ENCODE data around the gene EEF1G.

The EEF1G gene

GRCh38 chr11:62536301-62536957, 37.3 kb downstream of the EEF1G start:
- no peak for DNase-seq

- no peak for DNase-seq
Measured at GRCh38 chr11:62535802-62536201, 37.9 kb downstream of the EEF1G start.

GRCh38 chr11:62534779-62535545, 38.7 kb downstream of the EEF1G start:
- no peak for DNase-seq

- no peak for DNase-seq
Measured at GRCh38 chr11:62532096-62532495, 41.6 kb downstream of the EEF1G start.

GRCh38 chr11:62516736-62517371, 56.8 kb downstream of the EEF1G start:
- DNase-seq: no peak

- DNase-seq: no peak
Measured at GRCh38 chr11:62514151-62514550, 59.5 kb downstream of the EEF1G start.

DNA sequence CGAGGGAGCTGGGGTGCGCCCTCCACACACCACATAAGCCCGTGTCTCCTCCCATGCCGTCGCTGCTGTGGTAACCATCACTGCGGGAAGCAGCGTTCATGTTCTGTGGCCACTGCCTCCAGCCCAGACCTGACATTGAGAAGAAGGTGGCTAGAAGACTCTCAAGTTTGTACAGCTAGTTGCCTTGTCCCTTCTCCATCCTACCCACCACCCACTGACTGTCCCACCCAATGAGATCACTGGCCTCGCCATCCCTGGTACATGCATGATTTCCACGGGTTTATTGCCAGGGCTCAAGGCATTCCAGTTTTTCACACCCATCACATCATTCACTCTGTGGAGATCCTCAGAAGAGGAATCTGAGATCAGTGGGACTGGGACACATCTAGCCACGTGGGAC, 60.1 kb downstream of the EEF1G start:
- DNase-seq: no peak

DNA sequence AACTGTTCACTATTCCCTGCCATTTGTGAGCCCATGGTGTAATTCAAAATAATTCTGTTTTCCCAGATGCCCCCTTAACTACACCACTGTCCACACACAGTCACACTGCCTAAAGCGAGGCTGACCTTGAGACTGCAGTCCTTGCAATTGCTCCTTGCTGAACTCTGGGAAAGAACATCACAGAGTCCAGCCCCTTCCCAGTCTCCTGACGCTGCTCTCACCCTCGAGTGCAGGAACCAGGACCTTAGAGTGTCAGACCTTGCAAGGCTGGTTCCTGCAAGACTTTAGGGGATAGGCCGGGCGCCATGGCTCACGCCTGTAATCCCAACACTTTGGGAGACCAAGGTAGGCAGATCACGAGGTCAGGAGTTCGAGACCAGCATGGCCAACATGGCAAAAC, 60.7 kb downstream of the EEF1G start:
- DNase-seq: no peak
